Stimulated activated CD8-positive, alpha-beta memory T cell treated with anti-CD3 and anti-CD28 coated beads, Interleukin-15, amount 100 ng/mL, for 1 hour (primary cell): Measurements from ENCODE around the gene EXOSC10.
A peak's percentile ranks its signal among the peaks of the same experiment; 100 is the strongest.
"Not testable (repeated sequence)": the region's sequence is repeated elsewhere in the genome, so short reads cannot be mapped to it uniquely, and the experiment has no call there.

ENCODE experiments used
- DNase-seq: peaks from one replicate; pipeline ENCODE4 v3.0.0-alpha.2; 2020; ENCODE audit warnings: low read depth

EXOSC10 gene

DNA sequence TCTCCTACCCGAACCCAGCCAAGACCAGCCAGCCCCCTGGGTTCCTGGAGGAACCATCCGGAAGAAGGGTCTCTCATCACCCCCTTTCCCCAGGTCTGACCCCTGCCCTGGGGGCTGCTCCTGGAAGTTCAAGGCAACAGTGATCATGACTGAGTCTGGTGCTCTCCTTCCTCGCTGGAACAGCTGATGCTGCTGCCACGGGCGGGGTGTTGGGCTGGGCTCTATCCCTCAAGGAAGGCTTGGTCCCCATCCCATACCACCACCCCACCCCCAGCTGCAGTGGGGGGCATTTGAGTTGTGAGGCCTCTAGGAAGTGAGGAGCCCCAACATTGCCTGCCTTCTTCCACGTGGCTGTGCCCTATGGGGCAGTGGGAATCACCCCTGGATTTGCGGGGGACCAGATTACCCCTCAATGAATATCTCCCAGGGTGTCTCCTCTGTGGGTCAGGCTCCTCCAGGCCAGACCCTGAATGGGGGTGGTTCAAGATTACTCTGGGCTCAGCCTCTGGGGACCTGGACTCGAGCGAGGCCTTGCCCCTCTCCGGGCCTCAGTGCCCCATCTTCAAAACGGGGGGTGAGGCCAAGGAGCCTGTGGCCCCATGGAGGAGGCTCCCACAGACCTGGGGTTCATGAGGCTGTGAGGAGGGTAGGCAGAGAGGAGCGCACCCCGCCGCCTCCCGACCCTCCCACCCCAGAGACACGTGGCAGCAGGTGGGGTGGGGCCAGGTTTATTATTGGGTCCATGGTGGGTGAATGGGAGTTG, 55.4 kb downstream of the EXOSC10 start:
- no peak for DNase-seq

DNA sequence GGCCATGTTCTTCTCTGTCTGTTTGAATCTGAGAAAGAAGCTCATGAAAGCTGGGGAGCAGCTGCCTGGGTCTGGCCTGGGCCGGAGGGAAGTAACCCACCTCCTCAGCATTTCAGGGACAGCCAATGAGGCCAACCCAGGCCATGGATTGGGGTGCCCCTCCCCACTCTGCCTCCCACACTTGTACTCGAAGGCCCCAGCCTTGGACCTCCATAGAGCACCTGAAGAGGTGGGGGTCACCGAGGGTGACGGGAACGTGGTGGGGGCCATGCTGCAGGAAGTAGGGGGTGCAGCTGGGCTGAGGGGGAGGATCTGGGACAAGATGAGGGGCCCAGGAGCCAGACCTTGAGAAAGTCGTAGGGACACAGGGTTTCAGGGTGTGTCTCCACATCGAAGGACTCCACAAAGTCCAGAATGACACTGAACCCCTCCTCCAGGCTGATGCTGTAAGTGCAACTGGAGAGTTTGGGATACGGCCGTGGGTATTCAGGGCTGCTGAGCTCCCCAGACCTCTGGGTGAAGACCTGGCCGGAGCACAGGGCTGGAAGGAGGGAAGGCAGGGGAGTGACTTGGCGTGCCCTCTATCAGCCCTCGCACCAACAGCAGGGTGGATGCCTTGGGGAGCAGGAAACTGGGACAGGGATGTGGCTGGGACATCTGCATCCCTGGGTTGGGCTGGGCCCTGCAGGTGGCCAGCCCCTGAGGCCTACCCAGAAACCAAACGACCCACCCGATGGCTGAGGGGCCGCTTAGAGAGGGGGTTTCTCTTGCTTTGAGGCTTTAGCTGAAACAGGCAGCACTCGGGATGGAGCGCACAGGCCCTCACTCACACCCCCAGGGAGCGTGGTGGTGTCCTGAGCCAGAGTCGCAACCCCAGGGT, 56.4 kb downstream of the EXOSC10 start:
- DNase-seq, result no peak

DNA sequence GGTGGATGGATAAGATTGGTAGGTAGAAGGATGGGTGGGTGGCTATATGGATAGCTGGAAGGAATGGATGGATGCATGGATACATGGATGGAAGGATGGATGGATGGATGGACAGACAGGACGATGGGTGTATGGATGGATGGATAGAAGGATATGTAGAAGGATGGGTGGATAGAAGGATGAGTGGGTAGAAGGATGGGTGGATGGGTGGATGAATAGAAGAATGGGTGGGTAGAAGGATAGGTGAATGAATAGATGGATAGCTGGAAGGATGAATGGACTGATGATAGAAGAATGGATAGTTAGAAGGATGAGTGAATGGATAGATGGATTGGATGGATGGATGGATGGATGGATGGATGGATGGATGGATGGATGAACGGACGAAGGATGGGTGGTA, 57.6 kb downstream of the EXOSC10 start:
- DNase-seq, result no peak

DNA sequence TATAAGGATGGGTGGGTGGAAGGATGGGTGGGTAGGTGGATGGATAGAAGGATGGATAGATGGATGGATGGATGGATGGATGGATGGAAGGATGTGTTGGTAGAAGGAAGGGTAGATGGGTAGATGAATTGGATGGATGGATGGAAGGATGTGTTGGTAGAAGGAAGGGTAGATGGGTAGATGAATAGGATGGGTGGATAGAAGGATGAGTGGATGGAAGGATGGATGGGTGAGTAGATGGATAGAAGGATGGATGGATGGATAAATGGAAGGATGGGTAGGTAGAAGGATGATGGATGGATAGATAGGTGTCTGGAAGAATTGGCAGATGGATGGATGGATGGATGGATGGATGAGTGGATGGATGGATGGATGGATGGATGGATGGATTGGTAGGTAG, 58.6 kb downstream of the EXOSC10 start:
- DNase-seq, result no peak

DNA sequence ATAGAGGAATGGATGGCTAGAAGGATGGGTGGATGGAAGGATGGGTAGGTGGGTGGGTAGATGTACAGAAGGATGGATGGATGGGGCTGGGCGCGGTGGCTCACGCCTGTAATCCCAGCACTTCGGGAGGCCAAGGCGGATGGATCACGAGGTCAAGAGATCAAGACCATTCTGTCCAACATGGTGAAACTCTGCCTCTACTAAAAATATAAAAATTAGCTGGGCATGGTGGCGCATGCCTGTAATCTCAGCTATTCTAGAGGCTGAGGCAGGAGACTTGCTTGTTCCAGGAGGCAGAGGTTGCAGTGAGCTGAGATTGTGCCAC, 59.6 kb downstream of the EXOSC10 start:
- DNase-seq, result not testable (repeated sequence)

DNA sequence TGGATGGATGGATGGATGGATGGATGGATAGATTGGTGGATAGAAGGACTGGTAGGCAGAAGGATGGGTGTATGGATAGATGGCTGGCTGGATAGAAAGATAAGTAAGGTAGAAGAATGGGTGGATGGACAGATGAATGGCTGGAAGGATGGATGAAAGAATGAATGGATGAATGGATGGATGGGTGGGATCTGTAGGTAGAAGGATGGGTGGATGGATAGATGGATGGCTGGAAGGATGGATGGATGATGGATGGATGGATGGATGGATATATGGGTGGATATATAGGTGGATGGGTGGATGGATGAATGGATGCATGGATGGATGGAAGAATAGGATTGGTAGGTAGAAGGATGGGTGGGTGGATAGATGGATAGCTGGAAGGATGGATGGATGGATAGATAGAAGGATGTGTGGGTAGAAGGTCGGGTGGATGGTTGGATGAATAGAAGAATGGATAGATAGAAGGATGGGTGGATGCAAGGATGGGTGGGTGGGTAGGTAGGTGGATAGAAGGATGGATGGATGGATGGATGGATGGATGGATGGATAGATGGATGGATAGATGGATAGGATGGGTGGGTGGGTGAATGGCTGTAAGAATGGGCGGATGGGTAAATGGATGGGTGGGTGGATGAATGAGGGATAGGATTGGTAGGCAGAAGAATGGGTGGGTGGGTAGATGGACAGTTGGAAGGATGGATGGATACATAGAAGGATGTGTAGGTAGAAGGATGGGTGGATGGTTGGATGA, 60.1 kb downstream of the EXOSC10 start:
- DNase-seq, result no peak

DNA sequence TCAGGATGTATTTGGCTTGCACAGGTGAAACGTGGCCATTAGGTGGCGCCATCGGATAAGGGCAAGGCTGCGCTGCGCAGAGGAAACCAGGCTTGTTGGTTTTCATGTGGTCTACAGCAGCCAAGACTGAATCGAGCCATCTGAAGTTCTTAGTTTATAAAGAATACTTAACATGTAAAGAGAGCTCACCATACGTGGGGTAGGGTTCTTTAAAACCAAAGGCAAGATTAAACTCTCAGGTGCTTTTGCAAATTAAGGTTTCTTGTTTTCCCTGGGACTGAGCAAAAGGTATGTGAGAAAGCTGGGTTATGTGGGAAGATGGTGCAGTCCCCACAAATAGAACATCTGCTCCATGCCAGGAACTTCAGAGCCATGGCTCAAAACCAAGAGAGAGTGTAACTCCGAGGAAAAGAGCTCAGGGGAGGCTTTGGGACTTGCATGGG, 61.9 kb downstream of the EXOSC10 start:
- DNase-seq, result peak; percentile 90

DNA sequence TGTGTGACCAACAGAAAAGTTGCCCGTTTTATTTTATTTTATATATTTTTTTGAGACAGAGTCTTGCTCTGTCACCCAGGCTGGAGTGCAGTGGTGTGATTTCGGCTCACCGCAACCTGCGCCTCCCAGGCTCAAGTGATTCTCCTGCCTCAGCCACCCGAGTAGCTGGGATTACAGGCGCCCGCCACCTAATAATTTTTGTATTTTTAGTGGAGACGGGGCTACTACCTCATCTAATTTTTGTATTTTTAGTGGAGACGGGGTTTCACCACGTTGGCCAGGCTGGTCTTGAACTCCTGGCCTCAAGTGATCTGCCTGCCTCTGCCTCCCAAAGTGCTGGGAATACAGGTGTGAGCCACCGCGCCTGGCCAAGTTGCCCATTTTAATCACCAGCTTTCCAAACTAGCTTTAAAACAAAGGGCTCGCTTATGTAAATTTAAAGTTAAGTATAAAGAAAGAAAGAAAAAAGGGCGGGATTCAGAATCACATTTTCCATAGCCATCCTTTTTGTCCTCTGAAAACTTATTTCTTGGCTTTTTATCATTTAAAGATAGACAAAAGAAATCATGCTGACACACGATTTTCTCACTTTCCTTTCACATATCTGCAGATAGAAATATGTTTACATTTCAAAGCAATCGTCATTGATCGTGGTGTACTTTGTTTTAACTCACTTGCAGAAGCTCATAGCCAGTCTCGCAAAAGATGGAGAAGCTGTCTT, 62.5 kb downstream of the EXOSC10 start:
- DNase-seq, result not testable (repeated sequence)

DNA sequence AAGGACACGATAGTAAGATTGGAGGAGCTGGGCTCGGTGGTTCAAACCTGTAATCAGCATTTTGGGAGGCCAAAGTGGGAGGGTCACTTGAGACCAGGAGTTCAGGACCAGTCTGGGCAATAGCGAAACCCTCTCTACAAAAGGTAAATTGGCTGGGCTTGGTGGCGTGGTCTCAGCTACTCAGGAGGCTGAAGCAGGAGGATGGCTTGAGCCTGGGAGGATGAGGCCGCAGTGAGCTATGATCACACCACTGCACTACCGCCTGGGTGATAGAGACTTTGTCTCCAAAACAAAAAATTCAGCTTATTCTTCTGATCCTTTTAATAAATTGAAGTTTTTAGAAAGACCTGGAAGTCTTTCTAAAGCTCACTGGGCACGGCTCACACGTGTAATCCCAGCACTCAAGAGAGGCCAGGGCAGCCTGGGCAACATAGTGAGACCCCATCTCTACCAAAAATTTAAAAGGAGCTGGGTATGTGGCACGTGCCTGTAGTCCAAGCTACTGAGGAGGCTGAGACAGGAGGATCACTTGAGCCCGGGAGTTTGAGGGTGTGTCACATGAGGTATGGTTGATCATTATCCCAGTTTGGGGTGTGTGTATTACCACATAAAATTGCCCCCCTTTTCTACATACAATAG, 67.9 kb downstream of the EXOSC10 start:
- DNase-seq, result no peak

DNA sequence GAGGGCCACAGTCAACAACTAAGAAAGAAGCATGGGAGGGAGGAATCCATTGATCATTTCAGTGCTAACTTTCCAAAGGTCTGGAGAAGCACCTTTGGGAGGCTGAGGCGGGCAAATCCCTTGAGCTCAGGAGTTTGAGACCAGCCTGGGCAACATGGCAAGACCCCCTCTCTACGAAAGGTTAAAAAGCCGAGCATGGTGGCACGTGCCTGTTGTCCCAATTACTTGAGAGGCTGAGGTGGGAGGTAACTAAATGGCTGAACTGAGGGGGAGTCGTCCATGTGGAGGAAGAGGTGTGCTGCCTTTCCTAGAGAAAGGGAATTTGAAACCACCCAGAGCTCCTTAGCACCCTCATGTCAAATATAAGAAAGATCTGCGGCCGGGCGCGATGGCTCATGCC, 68.8 kb downstream of the EXOSC10 start:
- DNase-seq, result no peak

DNA sequence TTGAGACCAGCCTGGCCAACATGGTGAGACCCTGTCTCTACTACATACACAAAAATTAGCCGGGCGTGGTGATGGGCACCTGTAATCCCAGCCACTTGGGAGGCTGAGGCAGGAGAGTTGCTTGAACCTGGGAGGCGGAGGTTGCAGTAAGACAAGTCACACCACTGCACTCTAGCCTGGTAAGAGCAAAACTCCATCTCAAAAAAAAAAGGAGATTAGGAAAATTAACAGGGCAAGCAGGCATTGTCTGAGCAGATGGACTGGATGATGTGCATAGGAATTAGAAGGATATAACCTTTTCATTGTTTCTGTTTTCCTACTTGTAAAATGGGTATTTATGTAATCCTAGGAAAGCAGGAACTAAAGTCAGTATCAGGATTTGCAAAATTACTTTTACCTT, 71.7 kb downstream of the EXOSC10 start:
- no peak for DNase-seq

DNA sequence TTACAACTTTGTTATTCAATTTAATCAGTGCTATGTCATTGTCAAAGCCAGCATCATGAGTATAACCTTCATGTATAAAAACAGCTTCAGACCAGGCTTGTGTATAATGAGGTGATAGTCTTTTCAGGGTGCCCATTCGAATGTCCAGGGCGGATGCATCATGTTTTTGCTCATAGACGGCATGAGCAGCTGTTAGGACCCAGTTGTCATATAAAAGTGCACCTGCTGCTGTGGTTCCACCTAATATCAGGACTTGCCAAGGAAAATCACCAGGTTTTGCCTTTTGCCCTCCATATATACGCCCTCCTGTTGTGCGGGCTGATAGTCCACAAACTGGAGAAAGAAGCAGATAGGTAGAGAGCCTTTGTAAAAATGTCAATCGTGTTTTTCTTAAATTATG, 72.4 kb downstream of the EXOSC10 start:
- DNase-seq, result no peak

DNA sequence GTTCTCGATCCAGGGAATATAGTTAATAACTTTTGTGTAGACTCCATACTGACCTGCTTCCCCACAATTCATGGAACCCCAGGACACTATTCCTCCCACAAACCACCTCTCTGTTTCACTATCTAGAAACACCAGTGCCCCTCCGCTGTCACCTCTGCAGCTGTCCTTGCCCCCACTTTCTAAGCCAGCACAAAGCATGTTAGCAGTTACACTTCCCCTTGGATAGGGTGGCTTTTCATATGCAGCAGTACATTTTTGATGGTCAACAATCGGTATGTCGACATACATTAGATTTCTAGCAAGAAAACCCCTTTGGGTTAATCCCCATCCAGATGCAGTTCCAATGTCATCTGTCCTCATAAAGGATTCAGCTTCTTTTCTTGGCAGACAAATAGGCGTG, 72.8 kb downstream of the EXOSC10 start:
- no peak for DNase-seq

DNA sequence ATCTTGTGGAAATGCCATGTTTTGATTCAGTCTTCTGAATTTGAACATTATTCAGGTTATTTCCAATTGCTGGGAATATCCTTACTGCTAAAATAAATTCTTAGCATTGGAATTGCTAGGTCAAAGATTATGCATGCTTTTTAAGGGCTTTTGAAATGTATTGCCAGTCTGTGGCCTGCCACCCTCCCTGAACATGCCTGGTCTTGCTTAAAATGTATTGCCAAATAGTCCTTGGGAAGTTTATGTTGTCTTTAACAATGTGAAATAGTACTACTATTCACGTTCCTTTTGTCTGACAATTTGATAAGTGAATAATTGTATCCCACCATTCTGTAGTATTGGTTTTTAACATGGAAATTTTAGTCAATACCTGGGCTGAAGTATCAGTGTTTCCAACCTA, 73.6 kb downstream of the EXOSC10 start:
- DNase-seq, result no peak

DNA sequence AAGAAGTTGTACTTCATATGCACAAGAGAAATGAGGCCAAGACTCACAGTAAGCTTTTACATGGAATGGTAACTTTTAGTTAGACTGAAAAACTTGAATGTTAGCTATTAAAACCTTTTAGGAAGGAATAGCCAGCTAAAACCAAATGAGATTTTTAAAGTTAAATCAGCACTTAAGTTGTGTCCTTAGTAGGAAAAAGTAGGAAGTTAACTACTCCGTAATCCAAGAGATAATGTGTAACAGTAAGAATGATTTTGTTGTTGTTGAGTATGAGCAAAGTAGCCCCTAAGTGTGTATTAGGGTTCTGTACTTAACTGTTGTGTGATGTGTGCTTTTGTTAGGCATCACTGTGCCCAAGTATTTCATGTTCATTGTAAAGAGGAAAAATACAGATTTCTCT, 74.1 kb downstream of the EXOSC10 start:
- no peak for DNase-seq

DNA sequence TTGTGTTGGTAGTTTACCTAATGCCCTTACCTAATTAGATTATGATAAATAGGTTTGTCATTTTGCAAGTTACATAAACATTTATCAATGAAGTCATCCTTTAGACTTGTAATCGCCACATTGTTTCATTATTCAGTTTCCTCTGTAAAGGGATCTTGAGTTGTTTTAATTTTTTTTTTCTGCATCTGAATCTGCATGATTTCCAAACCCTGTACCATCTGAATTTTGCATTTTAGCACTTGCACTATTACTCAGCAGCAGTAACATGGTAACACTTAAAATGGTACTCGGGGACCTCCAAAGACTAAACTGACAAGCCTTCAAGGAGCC, 74.8 kb downstream of the EXOSC10 start:
- no peak for DNase-seq

DNA sequence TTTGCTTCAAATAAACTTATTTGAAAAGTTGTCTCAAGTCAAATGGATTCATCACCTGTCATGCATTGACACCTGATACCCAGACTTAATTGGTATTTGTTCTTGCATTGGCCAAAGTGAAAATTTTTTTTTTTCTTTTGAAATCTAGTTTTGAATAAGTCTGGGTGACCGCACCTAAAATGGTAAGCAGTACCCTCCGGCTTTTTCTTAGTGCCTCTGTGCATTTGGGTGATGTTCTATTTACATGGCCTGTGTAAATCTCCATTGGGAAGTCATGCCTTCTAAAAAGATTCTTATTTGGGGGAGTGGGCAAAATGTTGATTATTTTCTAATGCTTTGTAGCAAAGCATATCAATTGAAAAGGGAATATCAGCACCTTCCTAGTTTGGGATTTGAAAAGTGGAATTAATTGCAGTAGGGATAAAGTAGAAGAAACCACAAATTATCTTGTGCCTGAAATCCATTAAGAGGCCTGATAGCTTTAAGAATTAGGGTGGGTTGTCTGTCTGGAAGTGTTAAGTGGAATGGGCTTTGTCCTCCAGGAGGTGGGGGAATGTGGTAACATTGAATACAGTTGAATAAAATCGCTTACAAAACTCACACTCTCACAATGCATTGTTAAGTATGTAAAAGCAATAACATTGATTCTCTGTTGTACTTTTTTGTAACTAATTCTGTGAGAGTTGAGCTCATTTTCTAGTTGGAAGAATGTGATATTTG, 75.4 kb downstream of the EXOSC10 start:
- DNase-seq, result no peak

DNA sequence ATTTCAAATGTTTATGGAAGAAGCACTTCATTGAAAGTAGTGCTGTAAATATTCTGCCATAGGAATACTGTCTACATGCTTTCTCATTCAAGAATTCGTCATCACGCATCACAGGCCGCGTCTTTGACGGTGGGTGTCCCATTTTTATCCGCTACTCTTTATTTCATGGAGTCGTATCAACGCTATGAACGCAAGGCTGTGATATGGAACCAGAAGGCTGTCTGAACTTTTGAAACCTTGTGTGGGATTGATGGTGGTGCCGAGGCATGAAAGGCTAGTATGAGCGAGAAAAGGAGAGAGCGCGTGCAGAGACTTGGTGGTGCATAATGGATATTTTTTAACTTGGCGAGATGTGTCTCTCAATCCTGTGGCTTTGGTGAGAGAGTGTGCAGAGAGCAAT, 76.5 kb downstream of the EXOSC10 start:
- DNase-seq, result no peak

DNA sequence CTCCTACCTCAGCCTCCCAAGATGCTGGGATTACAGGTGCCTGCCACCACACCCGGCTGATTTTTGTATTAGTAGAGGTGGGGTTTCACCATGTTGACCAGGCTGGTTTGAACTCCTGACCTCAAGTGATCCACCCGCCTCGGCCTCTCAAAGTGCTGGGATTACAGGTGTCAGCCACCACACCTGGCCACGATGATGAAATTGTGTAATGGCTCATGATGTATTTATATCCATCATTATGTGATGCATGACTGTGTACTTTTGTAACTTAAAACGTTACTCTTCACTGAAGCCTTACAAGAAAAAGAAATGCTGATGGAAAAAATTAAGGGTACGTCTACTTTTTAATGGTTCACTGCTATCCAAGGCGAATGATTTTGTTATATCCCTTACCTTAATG, 79.7 kb downstream of the EXOSC10 start:
- no peak for DNase-seq

DNA sequence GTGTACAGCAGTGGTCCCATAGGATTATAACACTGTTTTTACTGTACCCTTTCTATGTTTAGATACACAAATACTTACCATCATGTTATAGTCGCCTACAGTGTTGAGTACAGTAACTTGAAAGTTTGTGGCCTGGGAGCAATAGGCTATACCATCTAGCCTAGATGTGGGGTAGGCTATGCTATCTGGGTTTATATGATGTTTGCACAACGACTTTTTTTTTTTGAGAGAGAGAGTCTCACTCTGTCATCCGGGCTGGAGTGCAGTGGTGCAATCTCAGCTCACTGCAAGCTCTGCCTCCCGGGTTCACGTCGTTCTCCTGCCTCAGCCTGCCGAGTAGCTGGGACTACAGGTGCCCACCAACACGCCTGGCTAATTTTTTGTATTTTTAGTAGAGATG, 80.3 kb downstream of the EXOSC10 start:
- not testable (repeated sequence) for DNase-seq
